ENCODE results near the gene GNAQ. TPM values are rescaled to one million over a fixed set of nuclear protein-coding genes. Genes with fewer than 3 reads are reported as not detected.

GNAQ gene
- total RNA-seq, 1 experiment from 2014 or later: 28.7 TPM

DNA sequence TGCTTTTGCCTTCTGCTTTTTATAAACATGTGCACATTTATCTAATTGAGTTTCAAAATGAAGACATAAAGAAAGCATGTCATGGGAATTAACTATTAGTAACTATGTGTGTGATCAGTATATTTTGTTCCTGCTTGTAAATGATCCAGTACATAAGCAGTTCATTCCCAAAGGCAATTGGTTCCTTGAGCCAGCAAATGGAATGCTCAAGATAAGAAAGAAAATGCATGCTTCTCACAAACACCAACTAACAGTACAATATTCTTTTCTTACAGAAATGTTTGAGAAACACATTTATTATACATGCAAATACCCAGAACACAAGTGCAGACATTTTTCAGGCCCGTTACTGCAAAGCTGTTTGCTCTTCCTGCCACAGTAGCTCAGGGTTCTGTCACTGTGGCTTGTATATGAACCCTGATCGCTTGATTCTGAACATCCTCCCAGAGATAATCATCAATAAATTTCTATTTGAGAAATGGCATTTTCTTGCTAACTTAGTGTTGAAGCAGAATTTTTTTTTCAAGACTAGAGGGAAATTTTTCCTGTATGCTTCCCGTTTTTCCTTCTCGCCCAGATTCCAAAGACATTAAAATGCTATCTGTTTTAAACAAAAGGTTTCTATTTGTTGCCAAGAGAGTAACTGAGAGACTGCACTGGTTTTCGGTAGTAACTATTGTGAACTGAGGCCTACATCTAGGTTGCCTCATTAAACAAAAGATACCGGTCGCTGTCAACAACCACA lies 1.9 kb downstream of the GNAQ start:
- no peak overlapping the region for H2AFZ ChIP-seq (ENCODE audit: low read depth, low read length, poor library complexity, severe bottlenecking)
- CTCF ChIA-PET: no interaction called here
- RAD21 ChIA-PET (ENCODE audit: low non-redundant PET in 1 of 2, low total read pairs in 2 of 2, uncharacterized antibody in 2 of 2, unreplicated experiment in 2 of 2): no interaction called here
- intact Hi-C loops (cut with micrococcal nuclease): loop anchor here (10.0 kb wide), 3 partner anchors 185 to 575 kb away; no protein-coding TSS in a partner anchor
- TF ChIP-seq YY1 (IDR thresholded peaks at IDR 0.05; ENCODE audit: extremely low read depth, insufficient replicate concordance, low read depth, low read length): no peak
- TF ChIP-seq RAD21 (IDR thresholded peaks at IDR 0.05; ENCODE audit: low read depth): no peak
- no peak for TF ChIP-seq FOSL1 (IDR thresholded peaks at IDR 0.05; ENCODE audit: low read depth)
- TF ChIP-seq ZFX (IDR thresholded peaks at IDR 0.05): no peak
- TF ChIP-seq, protein P1, sequence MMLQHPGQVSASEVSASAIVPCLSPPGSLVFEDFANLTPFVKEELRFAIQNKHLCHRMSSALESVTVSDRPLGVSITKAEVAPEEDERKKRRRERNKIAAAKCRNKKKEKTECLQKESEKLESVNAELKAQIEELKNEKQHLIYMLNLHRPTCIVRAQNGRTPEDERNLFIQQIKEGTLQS (IDR thresholded peaks at IDR 0.05): no peak
- TF ChIP-seq EZH2phosphoT487 (IDR thresholded peaks at IDR 0.05; ENCODE audit: borderline replicate concordance): no peak
- TF ChIP-seq EGR1 (IDR thresholded peaks at IDR 0.05; ENCODE audit: low read depth): no peak
- no peaks in the 10 kb centered on the region for H4K20me1 ChIP-seq (ENCODE audit: insufficient read depth)
- H3K9me3 ChIP-seq (ENCODE audit: control insufficient read depth in 1 of 2, insufficient read depth in 1 of 2, low read depth in 1 of 2, low read length in 2 of 2): no peaks in the 10 kb centered on the region
- H3K79me2 ChIP-seq (ENCODE audit: insufficient read depth, low read length): peaks cover 38% of the 10 kb centered on the region
- no TSS peak for BruUV-seq (replicated peaks)
- POLR2A ChIA-PET: interaction anchor here (0.7 kb wide), 1 partner anchor 171 kb away, joined by 5 read pairs; no protein-coding TSS in a partner anchor
- no peak overlapping the region for H3K27ac ChIP-seq (ENCODE audit: low read depth, low read length)
- peak overlapping the region; percentile 55; the same call in 1 of the 2 replicates for H3K9ac ChIP-seq (ENCODE audit: low read length)
- H3K4me2 ChIP-seq (ENCODE audit: low read length): peak overlapping the region; percentile 85
- no peaks in the 10 kb centered on the region for H3K9me2 ChIP-seq (ENCODE audit: insufficient read depth)
- H3K4me1 ChIP-seq (ENCODE audit: control insufficient read depth in 1 of 2, insufficient read depth in 2 of 2, low read length in 2 of 2): peaks cover 11 to 18% of the 10 kb centered on the region in 2 experiments; a peak in 2 of 4 replicates
- peak overlapping the region; percentile 51 to 75; a peak in 3 of 4 replicates for H3K4me3 ChIP-seq (replicated peaks in 1 of 2; ENCODE audit: low read depth in 1 of 2, low read length in 2 of 2)
- DNase-seq (ENCODE audit: low read depth, low spot score) (no peak), ATAC-seq (no peak)
- no peaks in the 10 kb centered on the region for H3K27me3 ChIP-seq (ENCODE audit: insufficient read depth, low read length)
- no peaks in the 10 kb centered on the region for H3K36me3 ChIP-seq (ENCODE audit: control insufficient read depth in 1 of 2, insufficient read depth in 2 of 2, low read length in 2 of 2)

DNA sequence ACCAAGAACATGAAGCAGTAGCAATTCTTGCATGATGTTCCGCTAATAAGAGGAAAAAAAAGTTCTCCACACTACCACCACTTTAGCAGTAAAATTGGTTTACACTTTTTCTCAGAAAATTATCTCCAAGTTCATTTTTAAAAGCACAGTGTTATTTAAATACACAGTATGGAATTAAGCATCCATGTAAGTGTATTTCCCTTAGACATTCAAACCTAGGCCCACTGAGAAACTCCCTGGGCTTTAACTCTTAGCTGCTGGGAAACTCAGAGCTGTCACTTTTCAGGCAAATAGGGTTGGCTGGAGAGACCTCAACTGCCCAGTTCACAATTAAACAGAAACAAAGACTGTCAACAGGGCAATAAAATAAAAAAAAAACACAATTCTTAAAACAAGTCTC lies 2.7 kb downstream of the GNAQ start:
- POLR2A ChIA-PET: no interaction called here

More for the DNA sequence above, 2.7 kb downstream of the GNAQ start:
- H2AFZ ChIP-seq (ENCODE audit: low read depth, low read length, poor library complexity, severe bottlenecking): no peak overlapping the region
- H3K9me2 ChIP-seq (ENCODE audit: insufficient read depth): no peaks in the 10 kb centered on the region
- intact Hi-C loops (cut with micrococcal nuclease): no loop called here
- TF ChIP-seq ZNF274 (IDR thresholded peaks at IDR 0.05; ENCODE audit: low read depth, low read length): no peak
- TF ChIP-seq FOSL1 (IDR thresholded peaks at IDR 0.05; ENCODE audit: low read depth): no peak
- TF ChIP-seq ZFX (IDR thresholded peaks at IDR 0.05): no peak
- TF ChIP-seq REST (IDR thresholded peaks at IDR 0.05; ENCODE audit: low read depth): no peak
- TF ChIP-seq EGR1 (IDR thresholded peaks at IDR 0.05; ENCODE audit: low read depth): no peak
- ATAC-seq (no peak), DNase-seq (ENCODE audit: low read depth, low spot score) (no peak)
- ChIA-PET RAD21 (ENCODE audit: low non-redundant PET in 1 of 2, low total read pairs in 2 of 2, uncharacterized antibody in 2 of 2, unreplicated experiment in 2 of 2) (no interaction called here), CTCF (no interaction called here)
- H3K4me1 ChIP-seq (ENCODE audit: control insufficient read depth in 1 of 2, insufficient read depth in 2 of 2, low read length in 2 of 2): peaks cover 11 to 18% of the 10 kb centered on the region in 2 experiments; a peak in 2 of 4 replicates
- no peak overlapping the region for H3K9ac ChIP-seq (ENCODE audit: low read length)
- no peaks in the 10 kb centered on the region for H4K20me1 ChIP-seq (ENCODE audit: insufficient read depth)
- H3K4me2 ChIP-seq (ENCODE audit: low read length): no peak overlapping the region
- H3K27me3 ChIP-seq (ENCODE audit: insufficient read depth, low read length): no peaks in the 10 kb centered on the region
- no peaks in the 10 kb centered on the region for H3K36me3 ChIP-seq (ENCODE audit: control insufficient read depth in 1 of 2, insufficient read depth in 2 of 2, low read length in 2 of 2)
- no peak overlapping the region for H3K27ac ChIP-seq (ENCODE audit: low read depth, low read length)
- H3K79me2 ChIP-seq (ENCODE audit: insufficient read depth, low read length): peaks cover 46% of the 10 kb centered on the region
- H3K4me3 ChIP-seq (replicated peaks in 1 of 2; ENCODE audit: low read depth in 1 of 2, low read length in 2 of 2): no peak overlapping the region
- TSS peak; percentile 33 for BruUV-seq (replicated peaks)
- H3K9me3 ChIP-seq (ENCODE audit: control insufficient read depth in 1 of 2, insufficient read depth in 1 of 2, low read depth in 1 of 2, low read length in 2 of 2): no peaks in the 10 kb centered on the region
